ENCODE results near the gene VSTM4. TPM values are rescaled to one million over a fixed set of nuclear protein-coding genes. Genes with fewer than 3 reads are reported as not detected.

VSTM4 gene
- total and polyA plus RNA-seq, 2 donors (not counting 1 experiment from before 2014, with no cell fraction given): not detected

- TF ChIP-seq EZH2 (IDR thresholded peaks at IDR 0.05; ENCODE audit: borderline replicate concordance, insufficient read depth, low read depth, low read length, poor library complexity, severe bottlenecking): no peak
- no peak for TF ChIP-seq CTCF (IDR thresholded peaks at IDR 0.05)
- no peaks in the 10 kb centered on the region for H3K9me3 ChIP-seq (ENCODE audit: control extremely low read depth in 1 of 3, control insufficient read depth in 2 of 3, insufficient read depth in 1 of 3, low read length in 2 of 3)
- no peaks in the 10 kb centered on the region for H3K79me2 ChIP-seq (ENCODE audit: control insufficient read depth, insufficient read depth, low read length)
- H3K4me1 ChIP-seq (ENCODE audit: control insufficient read depth in 2 of 2, insufficient read depth in 2 of 2, low read length in 2 of 2): no peaks in the 10 kb centered on the region
- intact Hi-C loops (cut with micrococcal nuclease): no loop called here
- no peak for ATAC-seq (ENCODE audit: low read depth)
- ChIA-PET POLR2A (no interaction called here), CTCF (no interaction called here)
- Mint-ChIP-seq H3K4me3 (no peak overlapping the region), H3K9me3 (ENCODE audit: insufficient read depth) (no peaks in the 10 kb centered on the region), H3K27ac (no peak overlapping the region), H3K4me1 (no peaks in the 10 kb centered on the region), H3K27me3 (peaks cover 5% of the 10 kb centered on the region)
- no peak for DNase-seq
- peaks cover 0 to 21% (median 0%) of the 10 kb centered on the region in 4 experiments for H3K27me3 ChIP-seq (replicated peaks in 1 of 4; ENCODE audit: control extremely low read depth in 1 of 4, control insufficient read depth in 3 of 4, insufficient read depth in 4 of 4, low read length in 3 of 4)
- H4K20me1 ChIP-seq (ENCODE audit: control insufficient read depth, insufficient read depth, low read length, poor library complexity, severe bottlenecking): no peaks in the 10 kb centered on the region
- no peak overlapping the region for H2AFZ ChIP-seq (ENCODE audit: insufficient read depth, low read depth, low read length, poor library complexity, severe bottlenecking)
- H3K9ac ChIP-seq (ENCODE audit: low read length): no peak overlapping the region
- H3K4me3 ChIP-seq (ENCODE audit: control extremely low read depth in 1 of 5, extremely low read depth in 1 of 5, insufficient read depth in 1 of 5, low read depth in 2 of 5, low read length in 4 of 5): no peak overlapping the region
- no peak overlapping the region for H3K4me2 ChIP-seq (replicated peaks; ENCODE audit: low read depth, low read length, poor library complexity, severe bottlenecking)
- WGBS (ENCODE audit: insufficient coverage): 92% methylated on average over 7 of the region's 7 CpGs
- no peaks in the 10 kb centered on the region for H3K36me3 ChIP-seq (replicated peaks in 1 of 2; ENCODE audit: control extremely low read depth in 1 of 2, control insufficient read depth in 1 of 2, extremely low read depth in 1 of 2, insufficient read depth in 2 of 2, low read length in 1 of 2)
- H3K27ac ChIP-seq (ENCODE audit: low read length in 2 of 2): no peak overlapping the region
These were observed 6.7 kb downstream of the VSTM4 start for GRCh38 chr10:49108656-49109055.

GRCh38 chr10:49107887-49108267, 7.4 kb downstream of the VSTM4 start:
- Histone ChIP-seq H2AFZ (ENCODE audit: insufficient read depth, low read depth, low read length, poor library complexity, severe bottlenecking) (no peak overlapping the region), H3K9me3 (ENCODE audit: control extremely low read depth in 1 of 3, control insufficient read depth in 2 of 3, insufficient read depth in 1 of 3, low read length in 2 of 3) (no peaks in the 10 kb centered on the region), H4K20me1 (ENCODE audit: control insufficient read depth, insufficient read depth, low read length, poor library complexity, severe bottlenecking) (no peaks in the 10 kb centered on the region), H3K4me1 (ENCODE audit: control insufficient read depth in 2 of 2, insufficient read depth in 2 of 2, low read length in 2 of 2) (no peaks in the 10 kb centered on the region), H3K9ac (ENCODE audit: low read length) (no peak overlapping the region), H3K79me2 (ENCODE audit: control insufficient read depth, insufficient read depth, low read length) (no peaks in the 10 kb centered on the region), H3K4me2 (replicated peaks; ENCODE audit: low read depth, low read length, poor library complexity, severe bottlenecking) (no peak overlapping the region), H3K27ac (ENCODE audit: low read length in 2 of 2) (no peak overlapping the region), H3K27me3 (replicated peaks in 1 of 4; ENCODE audit: control extremely low read depth in 1 of 4, control insufficient read depth in 3 of 4, insufficient read depth in 4 of 4, low read length in 3 of 4) (peaks cover 0 to 15% (median 0%) of the 10 kb centered on the region in 4 experiments), H3K36me3 (replicated peaks in 1 of 2; ENCODE audit: control extremely low read depth in 1 of 2, control insufficient read depth in 1 of 2, extremely low read depth in 1 of 2, insufficient read depth in 2 of 2, low read length in 1 of 2) (no peaks in the 10 kb centered on the region), H3K4me3 (ENCODE audit: control extremely low read depth in 1 of 5, extremely low read depth in 1 of 5, insufficient read depth in 1 of 5, low read depth in 2 of 5, low read length in 4 of 5) (no peak overlapping the region)
- DNase-seq: no peak
- intact Hi-C loops (cut with micrococcal nuclease): no loop called here
- Mint-ChIP-seq H3K4me3 (no peak overlapping the region), H3K9me3 (ENCODE audit: insufficient read depth) (no peaks in the 10 kb centered on the region), H3K27me3 (peaks cover 12% of the 10 kb centered on the region), H3K4me1 (no peaks in the 10 kb centered on the region), H3K27ac (no peak overlapping the region)
- 85% methylated on average over 5 of the region's 8 CpGs for WGBS (ENCODE audit: insufficient coverage)
- CTCF ChIA-PET: no interaction called here
- ATAC-seq (ENCODE audit: low read depth): no peak
- TF ChIP-seq EZH2 (IDR thresholded peaks at IDR 0.05; ENCODE audit: borderline replicate concordance, insufficient read depth, low read depth, low read length, poor library complexity, severe bottlenecking): no peak
- POLR2A ChIA-PET: no interaction called here

Measured in B cell (primary cell).